ENCODE measurements around the gene DPEP3.
"Not testable (repeated sequence)": the region's sequence is repeated elsewhere in the genome, so short reads cannot be mapped to it uniquely, and the experiment has no call there.

- TF ChIP-seq CTCF (conservative IDR thresholded peaks at IDR 0.05 in 1 of 2, IDR thresholded peaks at IDR 0.05 in 1 of 2; ENCODE audit: extremely low read depth in 1 of 2, insufficient read depth in 1 of 2, low read depth in 1 of 2, low read length in 2 of 2); EZH2 (IDR thresholded peaks at IDR 0.05; ENCODE audit: borderline replicate concordance, low read length): not testable (repeated sequence)
These were observed 29.6 kb upstream of the DPEP3 start for GRCh38 chr16:68009872-68010271.

Measured in mammary epithelial cell (primary cell).